ENCODE measurements around the gene BACE1.

DNA sequence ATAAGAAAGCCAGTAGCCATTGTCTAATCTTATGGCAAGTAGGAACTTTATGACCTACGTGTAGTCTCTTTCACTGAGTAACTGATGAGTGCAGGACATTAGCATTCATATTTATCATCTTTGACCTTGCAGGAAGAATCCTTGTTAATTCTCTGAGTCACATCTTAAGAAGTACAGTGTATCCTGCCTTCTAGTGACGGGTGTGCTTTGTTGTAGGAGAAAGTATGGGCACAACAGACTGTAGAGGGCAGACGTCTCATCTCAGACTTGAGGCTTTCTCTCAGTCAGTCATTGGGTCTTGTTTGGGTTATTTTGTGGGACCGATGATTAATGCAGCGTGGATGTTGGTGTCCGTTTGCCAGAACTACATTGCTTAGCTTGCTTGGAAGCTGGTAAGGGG is 76.8 kb downstream of the BACE1 start:
- TF ChIP-seq, protein P1, sequence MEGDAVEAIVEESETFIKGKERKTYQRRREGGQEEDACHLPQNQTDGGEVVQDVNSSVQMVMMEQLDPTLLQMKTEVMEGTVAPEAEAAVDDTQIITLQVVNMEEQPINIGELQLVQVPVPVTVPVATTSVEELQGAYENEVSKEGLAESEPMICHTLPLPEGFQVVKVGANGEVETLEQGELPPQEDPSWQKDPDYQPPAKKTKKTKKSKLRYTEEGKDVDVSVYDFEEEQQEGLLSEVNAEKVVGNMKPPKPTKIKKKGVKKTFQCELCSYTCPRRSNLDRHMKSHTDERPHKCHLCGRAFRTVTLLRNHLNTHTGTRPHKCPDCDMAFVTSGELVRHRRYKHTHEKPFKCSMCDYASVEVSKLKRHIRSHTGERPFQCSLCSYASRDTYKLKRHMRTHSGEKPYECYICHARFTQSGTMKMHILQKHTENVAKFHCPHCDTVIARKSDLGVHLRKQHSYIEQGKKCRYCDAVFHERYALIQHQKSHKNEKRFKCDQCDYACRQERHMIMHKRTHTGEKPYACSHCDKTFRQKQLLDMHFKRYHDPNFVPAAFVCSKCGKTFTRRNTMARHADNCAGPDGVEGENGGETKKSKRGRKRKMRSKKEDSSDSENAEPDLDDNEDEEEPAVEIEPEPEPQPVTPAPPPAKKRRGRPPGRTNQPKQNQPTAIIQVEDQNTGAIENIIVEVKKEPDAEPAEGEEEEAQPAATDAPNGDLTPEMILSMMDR (IDR thresholded peaks at IDR 0.05; ENCODE audit: low read depth, low read length), result peak; percentile 7; the same call in 1 of the 2 replicates
- no peak for TF ChIP-seq EZH2phosphoT487 (IDR thresholded peaks at IDR 0.05; ENCODE audit: low read depth)
